ENCODE measurements around the gene GNLY. TPM values are rescaled to one million over a fixed set of nuclear protein-coding genes. Genes with fewer than 3 reads are reported as not detected.
A peak's percentile ranks its signal among the peaks of the same experiment; 100 is the strongest.

The GNLY gene
- total and polyA plus RNA-seq, 9 donors, result 0.31 to 3.0 (median 0.68) TPM

GRCh38 chr2:85725451-85725850 is 31.3 kb downstream of the GNLY start:
- peaks cover 21% of the 10 kb centered on the region for H3K4me1 ChIP-seq (ENCODE audit: control insufficient read depth, insufficient read depth, low read length)
- DNase-seq, result no peak
- no peaks in the 10 kb centered on the region for H3K36me3 ChIP-seq (ENCODE audit: control insufficient read depth, insufficient read depth, low read length)
- no peak overlapping the region for H3K27ac ChIP-seq (ENCODE audit: low read length)
- no peak overlapping the region for H3K4me3 ChIP-seq (ENCODE audit: low read length)
- H3K27me3 ChIP-seq (ENCODE audit: control insufficient read depth, insufficient read depth, low read length), result peaks cover 21% of the 10 kb centered on the region
- no CpG with 5 or more reads among the region's 2 CpGs for WGBS (ENCODE audit: insufficient coverage)
- H3K9me3 ChIP-seq (replicated peaks; ENCODE audit: control insufficient read depth, low read depth, low read length), result no peaks in the 10 kb centered on the region

DNA sequence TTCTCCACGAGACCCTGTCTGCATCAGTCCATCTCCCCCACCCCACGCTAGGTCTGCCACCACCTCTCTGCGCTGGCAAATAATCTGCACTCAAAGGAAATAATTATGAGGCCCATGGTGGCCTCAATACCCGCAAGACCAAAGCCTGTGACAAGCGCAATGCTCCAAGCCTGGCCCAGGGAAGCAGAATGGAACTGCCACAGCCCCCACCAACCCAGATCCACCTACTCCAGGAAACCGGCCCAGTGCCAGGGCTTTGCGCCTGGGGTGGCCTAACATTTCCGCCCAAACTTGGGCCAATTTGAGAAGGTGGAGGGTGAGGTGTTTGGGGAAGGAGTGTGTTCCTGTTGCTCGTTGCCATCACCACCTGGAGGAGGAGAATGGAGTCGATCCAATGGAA is 33.6 kb downstream of the GNLY start:
- H3K27me3 ChIP-seq (ENCODE audit: control insufficient read depth, insufficient read depth, low read length), result peaks cover 23% of the 10 kb centered on the region
- no peak for DNase-seq
- 100% methylated on average over 3 of the region's 10 CpGs for WGBS (ENCODE audit: insufficient coverage)
- peaks cover 36% of the 10 kb centered on the region for H3K4me1 ChIP-seq (ENCODE audit: control insufficient read depth, insufficient read depth, low read length)
- H3K4me3 ChIP-seq (ENCODE audit: low read length), result no peak overlapping the region
- no peak overlapping the region for H3K27ac ChIP-seq (ENCODE audit: low read length)
- H3K9me3 ChIP-seq (replicated peaks; ENCODE audit: control insufficient read depth, low read depth, low read length), result no peaks in the 10 kb centered on the region
- no peaks in the 10 kb centered on the region for H3K36me3 ChIP-seq (ENCODE audit: control insufficient read depth, insufficient read depth, low read length)

DNA sequence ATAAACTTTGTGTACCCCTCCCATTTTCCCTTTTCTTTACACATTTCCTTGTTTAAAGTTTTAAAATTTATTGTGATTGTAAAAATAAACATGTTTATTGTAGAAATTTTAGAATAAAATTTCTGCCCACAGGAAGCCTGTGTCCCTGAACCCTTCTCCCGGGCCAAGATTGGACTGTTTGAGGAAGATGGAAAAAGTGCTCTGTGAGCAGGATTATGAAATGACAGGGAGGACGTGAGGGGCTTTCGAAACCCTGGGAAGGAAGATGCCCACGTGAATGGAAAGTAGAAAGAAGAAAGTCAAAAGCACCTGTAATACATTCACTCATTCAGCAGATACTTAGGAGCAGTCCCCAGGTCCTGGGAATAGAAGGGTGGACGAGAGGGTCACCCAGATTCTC is 34.2 kb downstream of the GNLY start:
- DNase-seq, result no peak
- WGBS (ENCODE audit: insufficient coverage), result 67% methylated on average over 1 of the region's 5 CpGs
- H3K4me3 ChIP-seq (ENCODE audit: low read length), result no peak overlapping the region
- no peaks in the 10 kb centered on the region for H3K9me3 ChIP-seq (replicated peaks; ENCODE audit: control insufficient read depth, low read depth, low read length)
- no peaks in the 10 kb centered on the region for H3K36me3 ChIP-seq (ENCODE audit: control insufficient read depth, insufficient read depth, low read length)
- H3K4me1 ChIP-seq (ENCODE audit: control insufficient read depth, insufficient read depth, low read length), result peaks cover 41% of the 10 kb centered on the region
- H3K27me3 ChIP-seq (ENCODE audit: control insufficient read depth, insufficient read depth, low read length), result peaks cover 23% of the 10 kb centered on the region
- no peak overlapping the region for H3K27ac ChIP-seq (ENCODE audit: low read length)

- WGBS (ENCODE audit: insufficient coverage), result 40% methylated on average over 21 of the region's 26 CpGs
- Histone ChIP-seq H3K36me3 (ENCODE audit: control insufficient read depth, insufficient read depth, low read length) (no peaks in the 10 kb centered on the region), H3K4me3 (ENCODE audit: low read length) (no peak overlapping the region), H3K27ac (ENCODE audit: low read length) (no peak overlapping the region), H3K4me1 (ENCODE audit: control insufficient read depth, insufficient read depth, low read length) (peaks cover 49% of the 10 kb centered on the region), H3K27me3 (ENCODE audit: control insufficient read depth, insufficient read depth, low read length) (peaks cover 29% of the 10 kb centered on the region), H3K9me3 (replicated peaks; ENCODE audit: control insufficient read depth, low read depth, low read length) (no peaks in the 10 kb centered on the region)
- DNase-seq, result peak; percentile 90
These were observed 35.0 kb downstream of the GNLY start for GRCh38 chr2:85728883-85729824.

DNA sequence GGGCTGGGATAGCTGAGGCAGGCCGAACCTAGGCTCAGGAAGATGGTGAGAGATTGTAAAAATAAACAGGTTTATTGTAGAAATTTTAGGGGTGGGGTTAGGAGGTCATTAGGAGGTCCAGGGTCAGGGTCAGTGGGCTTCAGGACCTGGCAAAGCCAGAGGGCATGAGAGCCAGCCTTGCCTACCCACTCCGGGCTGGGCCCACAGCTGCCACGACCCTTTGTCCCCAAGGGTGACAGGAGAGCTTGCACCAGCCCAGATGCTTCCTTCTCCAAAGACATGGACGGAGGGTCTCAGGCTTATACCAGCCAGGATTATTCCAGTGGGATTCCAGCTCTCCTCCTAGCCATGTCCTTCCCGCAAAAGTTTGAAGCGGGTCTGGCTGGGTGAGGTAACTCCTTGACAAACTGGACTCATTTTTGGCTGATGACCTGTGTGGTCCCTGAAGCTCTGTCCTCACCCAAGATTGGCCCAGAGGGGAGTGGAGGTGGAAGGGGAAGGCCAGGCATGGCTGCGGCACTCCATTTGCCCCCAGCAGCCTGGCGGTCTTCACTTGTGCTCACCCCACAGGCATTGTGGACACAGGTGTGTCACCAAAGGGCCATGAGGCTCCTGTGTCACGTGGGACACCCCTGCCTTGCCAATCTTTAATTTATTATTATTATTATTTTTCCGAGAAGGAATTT is 35.8 kb downstream of the GNLY start:
- H3K4me1 ChIP-seq (ENCODE audit: control insufficient read depth, insufficient read depth, low read length), result peaks cover 56% of the 10 kb centered on the region
- no peak overlapping the region for H3K27ac ChIP-seq (ENCODE audit: low read length)
- 85% methylated on average over 4 of the region's 10 CpGs for WGBS (ENCODE audit: insufficient coverage)
- no peak overlapping the region for H3K4me3 ChIP-seq (ENCODE audit: low read length)
- H3K9me3 ChIP-seq (replicated peaks; ENCODE audit: control insufficient read depth, low read depth, low read length), result no peaks in the 10 kb centered on the region
- H3K36me3 ChIP-seq (ENCODE audit: control insufficient read depth, insufficient read depth, low read length), result no peaks in the 10 kb centered on the region
- no peak for DNase-seq
- peaks cover 29% of the 10 kb centered on the region for H3K27me3 ChIP-seq (ENCODE audit: control insufficient read depth, insufficient read depth, low read length)

GRCh38 chr2:85730686-85731230 is 36.6 kb downstream of the GNLY start:
- H3K9me3 ChIP-seq (replicated peaks; ENCODE audit: control insufficient read depth, low read depth, low read length), result no peaks in the 10 kb centered on the region
- no peak for DNase-seq
- WGBS (ENCODE audit: insufficient coverage), result 81% methylated on average over 3 of the region's 10 CpGs
- H3K27me3 ChIP-seq (ENCODE audit: control insufficient read depth, insufficient read depth, low read length), result peaks cover 29% of the 10 kb centered on the region
- H3K4me3 ChIP-seq (ENCODE audit: low read length), result no peak overlapping the region
- no peaks in the 10 kb centered on the region for H3K36me3 ChIP-seq (ENCODE audit: control insufficient read depth, insufficient read depth, low read length)
- H3K27ac ChIP-seq (ENCODE audit: low read length), result no peak overlapping the region
- peaks cover 60% of the 10 kb centered on the region for H3K4me1 ChIP-seq (ENCODE audit: control insufficient read depth, insufficient read depth, low read length)

GRCh38 chr2:85731606-85732005 is 37.4 kb downstream of the GNLY start:
- Histone ChIP-seq H3K9me3 (replicated peaks; ENCODE audit: control insufficient read depth, low read depth, low read length) (no peaks in the 10 kb centered on the region), H3K27ac (ENCODE audit: low read length) (no peak overlapping the region), H3K27me3 (ENCODE audit: control insufficient read depth, insufficient read depth, low read length) (peaks cover 28% of the 10 kb centered on the region), H3K36me3 (ENCODE audit: control insufficient read depth, insufficient read depth, low read length) (no peaks in the 10 kb centered on the region), H3K4me1 (ENCODE audit: control insufficient read depth, insufficient read depth, low read length) (peaks cover 62% of the 10 kb centered on the region), H3K4me3 (ENCODE audit: low read length) (no peak overlapping the region)
- no peak for DNase-seq
- WGBS (ENCODE audit: insufficient coverage), result no CpG with 5 or more reads among the region's 3 CpGs

GRCh38 chr2:85732467-85733120 is 38.4 kb downstream of the GNLY start:
- H3K4me1 ChIP-seq (ENCODE audit: control insufficient read depth, insufficient read depth, low read length), result peaks cover 72% of the 10 kb centered on the region
- peak overlapping the region; percentile 85 for H3K27ac ChIP-seq (ENCODE audit: low read length)
- no peak for DNase-seq
- no peaks in the 10 kb centered on the region for H3K9me3 ChIP-seq (replicated peaks; ENCODE audit: control insufficient read depth, low read depth, low read length)
- no peaks in the 10 kb centered on the region for H3K36me3 ChIP-seq (ENCODE audit: control insufficient read depth, insufficient read depth, low read length)
- H3K4me3 ChIP-seq (ENCODE audit: low read length), result no peak overlapping the region
- peaks cover 27% of the 10 kb centered on the region for H3K27me3 ChIP-seq (ENCODE audit: control insufficient read depth, insufficient read depth, low read length)
- WGBS (ENCODE audit: insufficient coverage), result no CpG with 5 or more reads among the region's 2 CpGs

DNA sequence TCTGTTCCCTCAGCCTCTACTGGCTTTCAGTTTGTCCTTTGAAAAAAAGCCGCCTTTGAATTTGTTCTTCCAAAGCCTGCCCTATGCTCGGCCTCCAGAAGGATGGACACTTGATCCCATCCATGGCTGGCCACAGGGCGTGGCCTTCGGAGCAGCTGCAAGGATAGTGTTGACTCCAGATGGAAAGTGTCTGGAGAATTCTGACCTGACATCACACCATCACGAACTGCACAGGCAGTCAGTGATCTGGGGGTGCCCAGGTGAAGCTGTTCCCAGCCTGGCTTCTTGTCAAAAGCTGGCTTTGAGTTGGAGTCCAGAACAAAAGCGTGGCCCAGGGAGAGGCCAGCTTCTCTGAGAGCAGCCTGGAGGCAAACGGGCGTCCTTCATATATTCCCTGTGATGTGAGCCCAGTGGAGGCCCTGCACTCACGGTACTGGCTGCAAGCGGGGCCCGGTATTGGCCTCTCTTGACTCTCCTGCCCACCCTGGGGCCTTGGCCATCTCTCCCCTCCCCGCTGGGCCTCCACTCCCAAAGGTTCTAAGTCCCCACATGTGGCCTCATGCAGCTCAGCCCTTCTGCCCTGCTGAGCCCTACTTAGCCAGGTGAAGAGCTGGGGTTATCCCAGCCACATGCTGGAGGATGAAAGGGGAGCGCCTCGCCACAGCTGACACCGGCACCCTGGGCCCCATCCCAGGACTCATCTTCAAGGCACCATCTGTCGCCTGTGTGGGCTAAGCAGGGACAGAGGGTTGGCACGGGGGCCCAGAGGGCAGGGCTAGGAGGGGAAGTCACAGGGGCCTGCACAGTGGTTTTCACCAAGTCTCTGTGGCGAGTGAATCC is 39.2 kb downstream of the GNLY start:
- H3K27me3 ChIP-seq (ENCODE audit: control insufficient read depth, insufficient read depth, low read length), result peaks cover 20% of the 10 kb centered on the region
- peaks cover 79% of the 10 kb centered on the region for H3K4me1 ChIP-seq (ENCODE audit: control insufficient read depth, insufficient read depth, low read length)
- 71% methylated on average over 11 of the region's 18 CpGs for WGBS (ENCODE audit: insufficient coverage)
- H3K4me3 ChIP-seq (ENCODE audit: low read length), result no peak overlapping the region
- no peaks in the 10 kb centered on the region for H3K36me3 ChIP-seq (ENCODE audit: control insufficient read depth, insufficient read depth, low read length)
- H3K9me3 ChIP-seq (replicated peaks; ENCODE audit: control insufficient read depth, low read depth, low read length), result no peaks in the 10 kb centered on the region
- peak; percentile 90 for DNase-seq
- H3K27ac ChIP-seq (ENCODE audit: low read length), result peak overlapping the region; percentile 85
